ENCODE measurements around the gene MIA2. TPM values are rescaled to one million over a fixed set of nuclear protein-coding genes. Genes with fewer than 3 reads are reported as not detected.
"Not testable (repeated sequence)": the region's sequence is repeated elsewhere in the genome, so short reads cannot be mapped to it uniquely, and the experiment has no call there.

Gene MIA2
- total RNA-seq, 1 donor = 21.6 TPM

GRCh38 chr14:39251547-39251946 is 17.8 kb downstream of the MIA2 start:
- DNase-seq (ENCODE audit: low read depth) = no peak
- H3K4me3 ChIP-seq (ENCODE audit: low read depth, low read length) = no peak overlapping the region
- TF ChIP-seq, protein P1, sequence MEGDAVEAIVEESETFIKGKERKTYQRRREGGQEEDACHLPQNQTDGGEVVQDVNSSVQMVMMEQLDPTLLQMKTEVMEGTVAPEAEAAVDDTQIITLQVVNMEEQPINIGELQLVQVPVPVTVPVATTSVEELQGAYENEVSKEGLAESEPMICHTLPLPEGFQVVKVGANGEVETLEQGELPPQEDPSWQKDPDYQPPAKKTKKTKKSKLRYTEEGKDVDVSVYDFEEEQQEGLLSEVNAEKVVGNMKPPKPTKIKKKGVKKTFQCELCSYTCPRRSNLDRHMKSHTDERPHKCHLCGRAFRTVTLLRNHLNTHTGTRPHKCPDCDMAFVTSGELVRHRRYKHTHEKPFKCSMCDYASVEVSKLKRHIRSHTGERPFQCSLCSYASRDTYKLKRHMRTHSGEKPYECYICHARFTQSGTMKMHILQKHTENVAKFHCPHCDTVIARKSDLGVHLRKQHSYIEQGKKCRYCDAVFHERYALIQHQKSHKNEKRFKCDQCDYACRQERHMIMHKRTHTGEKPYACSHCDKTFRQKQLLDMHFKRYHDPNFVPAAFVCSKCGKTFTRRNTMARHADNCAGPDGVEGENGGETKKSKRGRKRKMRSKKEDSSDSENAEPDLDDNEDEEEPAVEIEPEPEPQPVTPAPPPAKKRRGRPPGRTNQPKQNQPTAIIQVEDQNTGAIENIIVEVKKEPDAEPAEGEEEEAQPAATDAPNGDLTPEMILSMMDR (IDR thresholded peaks at IDR 0.05; ENCODE audit: insufficient read depth, low read depth, low read length) = no peak

DNA sequence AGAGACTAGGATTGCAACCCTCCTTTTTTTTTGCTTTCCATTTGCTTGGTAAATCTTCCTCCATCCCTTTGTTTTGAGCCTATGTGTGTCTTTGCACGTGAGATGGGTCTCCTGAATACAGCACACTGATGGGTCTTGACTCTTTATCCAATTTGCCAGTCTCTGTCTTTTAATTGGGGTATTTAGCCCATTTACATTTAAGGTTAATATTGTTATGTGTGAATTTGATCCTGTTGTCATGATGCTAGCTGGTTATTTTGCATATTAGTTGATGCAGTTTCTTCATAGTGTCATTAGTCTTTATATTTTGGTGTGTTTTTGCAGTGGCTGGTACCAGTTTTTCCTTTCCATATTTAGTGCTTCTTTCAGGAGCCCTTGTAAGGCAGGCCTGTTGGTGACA is 23.7 kb downstream of the MIA2 start:
- DNase-seq (ENCODE audit: low read depth) = not testable (repeated sequence)

DNA sequence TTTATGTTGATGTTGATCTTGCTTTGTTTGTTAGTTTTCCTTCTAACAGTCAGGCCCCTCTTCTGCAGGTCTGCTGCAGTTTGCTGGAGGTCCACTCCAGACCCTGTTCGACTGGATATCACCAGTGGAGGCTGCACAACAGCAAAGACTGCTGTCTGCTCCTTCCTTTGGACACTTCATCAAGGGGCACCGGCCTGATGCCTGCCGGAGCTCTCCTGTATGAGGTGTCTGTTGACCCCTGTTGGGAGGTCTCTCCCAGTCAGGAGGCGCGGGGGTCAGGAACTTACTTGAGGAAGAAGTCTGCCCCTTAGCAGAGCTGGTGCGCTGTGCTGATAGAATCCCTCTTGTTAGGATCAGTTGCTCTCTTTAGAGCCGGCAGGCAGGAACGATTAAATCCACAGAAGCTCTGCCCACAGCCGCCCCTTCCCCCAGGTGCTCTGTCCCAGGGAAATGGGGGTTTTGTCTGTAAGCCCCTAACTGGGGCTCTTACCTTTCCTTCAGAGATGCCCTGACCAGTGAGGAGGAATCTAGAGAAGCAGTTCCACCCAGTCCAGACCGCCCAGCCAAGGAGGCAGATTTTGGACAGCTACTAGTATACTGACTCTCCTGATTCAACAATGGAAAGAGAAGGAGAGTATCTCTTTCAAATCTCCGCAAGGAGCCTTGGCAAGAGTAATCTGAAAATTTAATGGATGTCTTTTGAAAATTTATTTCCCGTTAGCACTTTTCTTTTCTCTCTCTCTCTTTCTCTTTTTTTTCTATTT is 25.2 kb downstream of the MIA2 start:
- TF ChIP-seq, protein P1 (IDR thresholded peaks at IDR 0.05; ENCODE audit: insufficient read depth, low read depth, low read length) = no peak
- DNase-seq (ENCODE audit: low read depth) = no peak
- no peak overlapping the region for H3K4me3 ChIP-seq (ENCODE audit: low read depth, low read length)

More for the DNA sequence above, 23.7 kb downstream of the MIA2 start:
- not testable (repeated sequence) for H3K4me3 ChIP-seq (ENCODE audit: low read depth, low read length)

GRCh38 chr14:39260161-39260560 is 26.4 kb downstream of the MIA2 start:
- DNase-seq (ENCODE audit: low read depth); H3K4me3 ChIP-seq (ENCODE audit: low read depth, low read length): not testable (repeated sequence)

DNA sequence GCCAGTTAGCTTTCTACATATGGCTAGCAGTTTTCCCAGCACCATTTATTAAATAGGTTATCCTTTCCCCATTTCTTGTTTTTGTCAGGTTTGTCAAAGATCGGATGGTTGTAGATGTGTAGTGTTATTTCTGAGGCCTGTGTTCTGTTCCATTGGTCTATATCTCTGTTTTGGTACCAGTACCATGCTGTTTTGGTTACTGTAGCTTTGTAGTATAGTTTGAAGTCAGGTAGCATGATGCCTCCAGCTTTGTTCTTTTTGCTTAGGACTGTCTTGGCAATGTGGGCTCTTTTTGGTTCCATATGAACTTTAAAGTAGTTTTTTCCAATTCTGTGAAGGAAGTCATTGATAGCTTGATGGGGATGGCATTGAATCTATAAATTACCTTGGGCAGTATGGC is 28.5 kb downstream of the MIA2 start:
- H3K4me3 ChIP-seq (ENCODE audit: low read depth, low read length); DNase-seq (ENCODE audit: low read depth): not testable (repeated sequence)

DNA sequence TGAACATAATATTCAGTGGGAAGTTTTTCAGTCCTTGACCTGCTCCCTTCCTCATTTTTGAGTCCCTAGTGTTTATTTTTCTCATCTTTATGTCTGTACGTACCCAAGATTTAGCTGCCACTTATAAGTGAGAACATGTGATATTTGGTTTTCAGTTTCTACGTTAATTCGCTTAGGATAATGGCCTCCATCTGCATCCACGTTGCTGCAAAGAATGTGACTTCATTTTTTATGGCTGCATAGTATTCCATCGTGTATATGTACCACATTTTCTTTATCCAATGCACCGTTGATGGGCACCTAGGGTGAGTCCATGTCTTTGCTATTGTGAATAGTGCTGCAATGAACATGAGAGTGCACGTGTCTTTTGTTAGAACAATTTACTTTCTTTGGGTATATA is 30.3 kb downstream of the MIA2 start:
- DNase-seq (ENCODE audit: low read depth) = no peak
- TF ChIP-seq, protein P1 (IDR thresholded peaks at IDR 0.05; ENCODE audit: insufficient read depth, low read depth, low read length) = no peak
- H3K4me3 ChIP-seq (ENCODE audit: low read depth, low read length) = no peak overlapping the region

- H3K4me3 ChIP-seq (ENCODE audit: low read depth, low read length) = no peak overlapping the region
- TF ChIP-seq, protein P1 (IDR thresholded peaks at IDR 0.05; ENCODE audit: insufficient read depth, low read depth, low read length) = no peak
- peak; percentile 18 for DNase-seq (ENCODE audit: low read depth)
Observed at GRCh38 chr14:39264558-39264957, 30.8 kb downstream of the MIA2 start.

DNA sequence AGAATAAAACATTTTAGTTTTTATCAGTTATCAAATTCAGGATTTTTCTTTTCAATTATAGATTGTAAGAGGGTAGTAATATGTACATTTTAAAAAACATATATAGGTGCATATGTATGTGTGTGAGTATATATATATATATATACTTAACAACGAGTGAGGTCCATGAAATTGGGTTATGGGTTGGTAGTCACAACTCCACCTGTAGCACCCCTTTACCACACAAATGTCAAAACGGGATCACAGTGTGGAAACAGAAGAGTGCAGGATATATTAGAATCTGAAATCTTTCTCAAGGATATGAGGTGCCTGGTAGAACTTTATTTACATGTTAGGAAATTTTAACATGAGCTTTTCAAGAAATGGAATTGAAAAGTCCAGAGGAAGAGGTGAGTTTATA is 31.3 kb downstream of the MIA2 start:
- peak; percentile 33 for DNase-seq (ENCODE audit: low read depth)
- TF ChIP-seq, protein P1 (IDR thresholded peaks at IDR 0.05; ENCODE audit: insufficient read depth, low read depth, low read length) = no peak
- peak overlapping the region; percentile 26 for H3K4me3 ChIP-seq (ENCODE audit: low read depth, low read length)

Measured in fibroblast of villous mesenchyme (primary cell).